Tracheal epithelial cell (primary cell): ENCODE data around the gene ESRRG. TPM values are rescaled to one million over a fixed set of nuclear protein-coding genes. Genes with fewer than 3 reads are reported as not detected.

ENCODE experiments used
- total RNA-seq: library from RNA; depleted of rRNA; stranded (reverse); fragments of >200 nt; gene quantifications from 2 replicates; pipeline ENCODE4 v1.2.1, GENCODE V29; 2014

Gene ESRRG
- total RNA-seq = under 0.01 TPM in 1 of 2 replicates, not detected in the other

DNA sequence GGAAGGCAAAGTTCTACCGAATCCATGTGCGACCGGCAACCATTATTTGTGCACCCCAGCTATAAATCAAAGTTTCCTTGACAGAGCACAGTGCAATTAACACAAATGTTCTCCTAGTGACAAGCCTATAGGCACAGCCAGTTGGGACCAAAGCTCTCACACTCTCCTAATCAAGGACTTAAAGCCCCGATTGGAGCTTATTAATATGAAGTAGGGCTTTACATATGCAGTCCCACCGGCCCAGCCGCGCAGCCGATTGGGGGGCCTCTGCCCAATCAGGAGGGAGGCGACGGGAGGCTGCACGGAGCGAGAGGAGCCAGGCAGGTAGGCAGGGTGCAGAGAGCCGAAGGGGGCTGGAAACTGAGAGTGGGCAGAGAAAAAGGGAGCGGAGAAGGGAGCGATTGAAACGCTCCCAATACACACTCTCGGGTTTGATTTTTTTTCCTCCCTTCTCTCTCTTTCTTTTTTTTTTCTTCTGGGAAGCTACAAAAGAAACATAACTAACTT lies at the start of gene ESRRG:
TSS of gene ESRRG (minus strand) at position 156 of the 507 bp plus-strand sequence. CDS start at position 26, 130 bp downstream.

